RWPE1 (cell line): ENCODE data around the gene ARSD.
"Not testable (repeated sequence)": the region's sequence is repeated elsewhere in the genome, so short reads cannot be mapped to it uniquely, and the experiment has no call there.

Experiments used
- CTCF ChIA-PET: fragments of 350-600 bp; sonication (Branson Sonifier 250); formaldehyde crosslinking; extraction: SDS; loops from one replicate; lab custom pipeline; 2021; lab: Yijun Ruan, JAX
- POLR2A ChIA-PET: fragments of 400-600 bp; formaldehyde crosslinking; extraction: SDS; loops from one replicate; lab custom pipeline; 2020; ENCODE audit warnings: antibody characterized with exemption; ENCODE audit not compliant: low non-redundant PET; lab: Yijun Ruan, JAX
- DNase-seq: peaks from one replicate; pipeline ENCODE4 v3.0.0; 2012; ENCODE audit warnings: low spot score
- H3K27ac ChIP-seq: fragments of 450-650 bp; 2 replicates; pipeline ENCODE4 v1.5.1; 2017
- CTCF ChIP-seq: fragments of 450-650 bp; conservative IDR thresholded peaks from 2 replicates; pipeline ENCODE4 v1.5.1; 2017; ENCODE audit warnings: low read depth, mild to moderate bottlenecking

ARSD gene

GRCh38 chrX:2928583-2929434, at the start of gene ARSD:
TSS of gene ARSD (minus strand) at chrX:2929339. CDS start at chrX:2929275, 64 bp downstream.
- POLR2A ChIA-PET = interaction anchor here (0.6 kb wide), 2 partner anchors 11 to 43 kb away, joined by 4 to 9 read pairs; no protein-coding TSS in a partner anchor
- H3K27ac ChIP-seq = peak within 1 kb of the TSS; percentile 91
- CTCF ChIA-PET = interaction anchor here (0.6 to 0.8 kb wide), 2 partner anchors 16 to 20 kb away, joined by 3 to 5 read pairs; no protein-coding TSS in a partner anchor
- DNase-seq = peak; percentile 67
- TF ChIP-seq CTCF = no peak

GRCh38 chrX:2978639-2979038, 49.5 kb upstream of the ARSD start:
- CTCF ChIA-PET, POLR2A ChIA-PET, DNase-seq, H3K27ac ChIP-seq: not testable (repeated sequence)

- no peak for TF ChIP-seq CTCF
- CTCF ChIA-PET = no interaction called here
Observed at GRCh38 chrX:2974961-2975360, 45.8 kb upstream of the ARSD start.

GRCh38 chrX:2972391-2972790, 43.3 kb upstream of the ARSD start:
- no peak for DNase-seq
- H3K27ac ChIP-seq = no peak overlapping the region
- ChIA-PET POLR2A (no interaction called here), CTCF (no interaction called here)
- no peak for TF ChIP-seq CTCF

More at GRCh38 chrX:2974961-2975360, 45.8 kb upstream of the ARSD start:
- no peak for DNase-seq
- no peak overlapping the region for H3K27ac ChIP-seq
- POLR2A ChIA-PET = no interaction called here

- H3K27ac ChIP-seq = no peak overlapping the region
- ChIA-PET POLR2A (no interaction called here), CTCF (no interaction called here)
- DNase-seq = no peak
- no peak for TF ChIP-seq CTCF
Observed at GRCh38 chrX:2969021-2969420, 39.9 kb upstream of the ARSD start.

- DNase-seq = peak; percentile 1
- POLR2A ChIA-PET = no interaction called here
- no peak for TF ChIP-seq CTCF
- CTCF ChIA-PET = interaction anchor here (0.6 to 0.7 kb wide), 2 partner anchors 16 to 661 kb away, joined by 3 to 5 read pairs; no protein-coding TSS in a partner anchor
- H3K27ac ChIP-seq = no peak overlapping the region
Observed at GRCh38 chrX:2967998-2968909, 39.1 kb upstream of the ARSD start.
